COLO668 (cell line): ENCODE results near the gene LIPC.

Experiments used
- DNase-seq: peaks from one replicate; lab custom pipeline; 2025; ENCODE audit not compliant: unreplicated experiment; lab: John Stamatoyannopoulos, UW

LIPC gene

DNA sequence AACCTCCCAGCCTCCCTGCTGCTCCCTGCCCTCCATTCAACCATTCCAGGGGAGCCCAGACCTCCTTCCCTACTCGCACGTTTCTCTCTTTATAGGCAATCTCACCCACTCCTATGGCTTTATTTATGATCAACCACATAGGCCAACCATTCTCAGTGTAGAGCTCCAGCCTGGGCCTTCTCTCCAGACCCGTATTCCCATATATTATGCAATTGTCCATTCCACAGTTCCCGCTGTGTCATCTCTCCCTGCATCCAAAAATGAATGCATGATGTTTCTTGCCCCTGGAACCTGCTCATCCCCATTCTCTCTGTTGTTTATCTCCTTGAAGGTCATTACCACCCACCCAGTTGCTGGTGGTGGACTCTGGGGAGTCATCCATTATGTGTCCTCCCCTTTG lies 140.7 kb downstream of the LIPC start:
- no peak for DNase-seq

DNA sequence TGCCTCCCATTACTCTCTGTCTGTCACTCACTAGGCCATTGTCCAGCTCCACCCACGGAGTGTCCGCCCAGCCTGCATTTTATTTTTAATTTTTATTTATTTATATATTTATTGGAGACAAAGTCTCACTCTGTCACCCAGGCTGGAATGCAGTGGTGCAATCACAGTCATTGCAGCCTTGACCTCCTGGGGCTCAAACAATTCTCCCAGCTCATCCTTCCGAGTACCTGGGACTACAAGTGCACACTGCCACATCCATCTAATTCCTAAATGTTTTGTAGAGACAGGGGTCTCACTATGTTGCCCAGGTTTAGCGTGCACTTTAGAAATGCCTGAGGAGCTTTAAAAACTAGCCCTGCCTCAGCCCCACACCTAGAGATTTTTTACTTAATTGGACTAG lies 141.5 kb downstream of the LIPC start:
- no peak for DNase-seq

DNA sequence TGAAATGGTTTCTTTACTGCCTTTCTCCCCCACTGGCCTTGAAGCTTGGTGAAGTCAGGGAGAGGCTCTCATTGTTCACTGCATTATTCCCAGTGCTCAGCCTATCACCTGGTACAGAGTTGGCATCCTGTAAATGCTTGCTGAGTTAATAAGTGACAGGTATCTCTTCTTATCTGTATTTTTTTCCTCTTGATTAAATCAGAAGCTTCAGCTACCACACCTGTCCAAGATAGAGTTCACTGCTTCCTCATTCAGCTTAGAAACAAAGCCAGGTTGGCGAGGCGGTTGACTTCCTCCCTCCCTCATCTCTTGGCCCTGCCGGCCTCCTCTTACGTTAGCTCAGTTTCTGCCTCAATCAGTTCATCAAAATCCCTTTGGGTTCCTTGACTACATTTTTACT lies 142.8 kb downstream of the LIPC start:
- no peak for DNase-seq

DNA sequence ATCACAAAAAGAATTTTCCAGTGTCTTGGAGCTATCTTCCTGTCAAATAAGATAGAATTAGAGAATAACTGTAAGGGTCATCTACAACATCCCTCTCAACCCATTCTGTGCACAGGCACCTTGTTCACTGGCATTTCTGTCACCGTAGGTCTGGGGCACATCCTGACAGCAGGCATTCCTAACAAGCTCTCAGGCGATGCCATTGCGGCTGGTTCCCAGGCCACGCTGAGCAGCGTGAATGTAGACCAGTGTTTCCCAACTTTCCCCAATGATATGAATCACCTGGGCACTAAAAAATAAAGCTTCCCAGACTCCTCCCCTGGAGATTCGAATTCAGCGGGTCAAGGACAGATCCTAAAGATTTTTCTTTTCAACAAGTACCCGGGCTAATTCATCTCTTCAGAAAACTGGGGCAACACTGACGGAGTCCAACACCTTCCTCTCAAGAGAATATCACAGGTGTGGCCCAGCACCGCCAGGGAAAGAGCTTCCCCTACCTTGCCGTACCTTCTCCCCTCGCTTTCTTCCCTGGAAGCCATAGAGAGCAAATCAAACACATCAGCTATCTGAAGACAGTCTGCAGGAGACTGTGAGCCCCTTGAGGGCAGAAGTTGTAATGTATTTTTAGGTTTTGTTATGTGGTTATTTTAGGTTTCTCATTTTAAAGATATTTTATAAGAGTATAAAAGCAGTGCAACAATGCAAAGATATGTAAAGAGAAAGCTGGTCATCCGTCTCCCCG lies 143.4 kb downstream of the LIPC start:
- no peak for DNase-seq

DNA sequence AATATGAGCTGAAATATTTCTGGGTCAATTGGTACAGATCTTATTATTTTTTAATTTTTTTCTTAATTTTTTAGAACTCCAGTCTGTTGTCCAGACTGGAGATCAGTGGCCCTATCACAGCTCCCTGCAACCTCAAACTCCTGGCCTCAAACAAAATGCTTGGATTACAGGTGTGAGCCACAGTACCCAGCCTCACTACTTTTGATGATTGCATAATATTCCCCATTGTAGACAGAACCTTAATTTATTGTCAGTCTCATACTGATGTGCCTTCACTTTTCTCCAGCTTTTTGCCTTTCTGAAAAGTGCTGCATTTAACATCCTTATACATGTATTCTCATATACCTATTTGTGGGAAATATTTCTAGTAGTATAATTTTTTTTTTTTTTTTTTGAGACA lies 144.9 kb downstream of the LIPC start:
- no peak for DNase-seq

DNA sequence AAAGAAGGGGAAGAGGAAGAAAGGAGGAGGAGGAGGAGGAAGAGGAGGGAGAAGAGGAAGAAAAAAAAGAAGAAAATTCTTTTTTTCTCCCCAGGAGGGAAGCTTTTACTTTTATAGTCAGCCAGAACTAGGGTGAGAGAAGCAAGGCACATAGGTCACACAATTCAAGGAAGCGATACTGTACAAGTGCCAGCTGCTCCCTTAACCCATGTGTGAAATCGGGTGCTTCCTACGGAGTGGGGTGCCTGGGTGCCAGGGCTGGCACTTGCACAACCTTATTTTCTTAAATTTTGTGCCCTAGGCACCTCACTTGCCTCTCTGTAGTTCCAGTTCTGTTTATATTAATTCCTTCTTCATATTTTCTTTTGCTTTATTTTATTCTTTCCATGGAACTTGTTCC lies 150.4 kb downstream of the LIPC start:
- DNase-seq = no peak

DNA sequence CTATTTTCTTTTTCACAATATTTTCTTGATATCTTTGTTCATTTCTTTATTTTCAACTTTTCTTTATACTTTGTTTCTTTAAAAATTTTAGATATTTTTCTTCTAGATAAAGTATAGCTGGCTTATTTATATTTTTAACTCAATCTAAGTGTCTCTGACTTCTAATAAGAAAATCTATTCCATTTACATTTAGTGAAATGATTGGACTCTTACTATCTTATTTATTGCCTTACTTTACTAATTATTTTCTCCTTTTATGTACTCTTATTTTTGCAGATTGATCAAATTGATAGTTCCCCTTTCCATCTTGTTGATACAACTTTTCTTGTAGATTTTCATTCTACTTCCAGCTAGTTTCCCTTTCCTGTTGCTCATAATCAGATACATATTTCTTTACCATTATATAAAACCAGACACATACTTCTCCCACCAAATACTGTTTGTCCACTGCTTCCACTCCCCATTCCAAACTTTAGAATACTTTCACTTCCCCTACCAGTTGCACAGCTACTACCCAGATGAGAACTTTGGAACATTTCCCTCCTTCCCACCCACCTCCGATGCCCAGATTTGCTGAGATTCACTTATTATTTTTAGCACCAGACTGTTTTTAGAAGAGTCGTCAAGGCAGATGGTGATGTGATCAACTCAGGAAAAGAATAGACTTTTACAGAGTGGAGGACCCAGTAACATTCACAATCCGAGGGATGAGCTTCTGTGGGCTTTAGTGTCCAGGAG lies 151.5 kb downstream of the LIPC start:
- DNase-seq = no peak

DNA sequence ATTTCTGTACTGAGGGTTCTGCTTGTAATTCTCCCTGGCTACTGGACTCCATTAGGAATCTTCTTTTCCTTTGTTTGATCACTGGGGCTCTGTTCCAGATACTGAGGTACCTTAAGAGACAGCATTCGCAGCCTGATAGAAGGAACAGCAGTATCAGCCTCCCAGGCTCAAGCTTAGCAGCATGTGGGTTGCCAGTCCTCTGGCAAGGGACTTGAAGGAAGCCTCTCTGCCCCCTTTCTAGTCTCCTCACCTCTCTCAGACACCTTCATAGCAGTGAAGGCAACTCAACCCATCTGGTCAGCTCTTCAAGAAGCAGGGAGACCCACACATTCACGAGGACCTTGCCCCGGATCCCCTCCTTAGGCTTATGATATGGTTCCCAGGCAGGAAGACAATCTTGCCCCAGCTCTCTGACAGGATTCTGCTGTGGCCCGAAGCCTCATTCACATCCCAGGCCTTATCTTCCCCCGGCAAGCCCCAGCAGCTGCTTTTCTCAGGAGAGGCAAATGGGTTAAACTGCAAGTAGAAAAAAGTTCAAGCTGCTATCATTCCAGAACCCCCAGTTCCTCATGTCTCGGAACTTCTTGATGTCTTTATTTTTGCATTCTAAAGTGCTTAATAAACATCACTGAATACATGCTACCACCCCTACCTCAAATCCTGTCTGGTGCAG lies 153.1 kb downstream of the LIPC start:
- no peak for DNase-seq

DNA sequence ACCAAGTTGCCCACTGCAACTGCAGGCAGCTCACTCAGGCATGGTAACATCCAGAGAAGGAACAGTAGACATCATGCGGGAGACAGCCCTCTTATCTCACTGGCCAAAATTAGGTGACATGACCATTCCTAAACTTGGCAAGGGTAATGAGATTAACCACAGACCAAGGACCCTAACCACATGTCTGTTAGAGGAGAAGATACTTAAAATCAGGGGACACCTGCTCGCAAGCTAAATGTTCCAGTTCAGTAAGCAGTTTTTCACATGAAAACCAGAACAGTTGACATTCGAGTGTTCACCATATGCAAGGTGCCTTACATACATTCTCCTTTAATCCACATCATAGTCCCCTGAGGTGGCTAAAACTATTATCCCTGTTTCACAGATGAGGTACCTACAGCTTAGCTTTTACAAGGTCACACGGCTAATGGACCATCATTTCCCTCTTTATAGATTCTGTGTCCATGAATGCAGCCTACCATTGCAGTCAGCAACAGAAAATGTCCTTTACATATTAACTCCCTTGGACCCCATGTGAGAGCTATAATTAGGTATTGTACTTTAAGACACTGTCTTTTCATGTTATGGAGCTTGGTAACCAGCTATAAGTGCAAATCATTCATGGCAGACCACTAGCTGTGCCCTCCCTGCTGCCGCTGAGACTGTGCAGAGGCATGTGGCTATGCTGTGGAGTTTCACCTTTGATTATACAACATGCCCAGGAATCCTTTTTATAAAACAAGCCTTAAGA lies 154.1 kb downstream of the LIPC start:
- DNase-seq = no peak

DNA sequence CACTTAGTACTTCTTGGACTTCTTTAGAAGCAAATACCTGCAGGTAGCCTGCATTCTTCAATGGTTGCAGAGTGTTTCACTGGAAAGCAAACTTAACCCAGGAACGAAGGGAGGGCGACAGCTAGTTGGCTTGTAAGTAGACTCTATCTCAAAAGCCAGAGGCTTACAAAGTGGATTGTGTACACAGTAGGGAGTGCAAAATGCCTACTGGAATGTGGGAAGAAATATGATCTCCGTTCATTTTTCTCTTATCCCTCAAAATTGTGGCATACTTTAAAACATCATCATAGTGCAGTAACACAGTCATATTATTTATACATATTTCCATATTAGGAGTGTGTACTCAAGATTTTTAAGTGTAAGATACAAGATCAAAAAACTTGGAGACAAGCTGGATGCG lies 155.7 kb downstream of the LIPC start:
- no peak for DNase-seq

DNA sequence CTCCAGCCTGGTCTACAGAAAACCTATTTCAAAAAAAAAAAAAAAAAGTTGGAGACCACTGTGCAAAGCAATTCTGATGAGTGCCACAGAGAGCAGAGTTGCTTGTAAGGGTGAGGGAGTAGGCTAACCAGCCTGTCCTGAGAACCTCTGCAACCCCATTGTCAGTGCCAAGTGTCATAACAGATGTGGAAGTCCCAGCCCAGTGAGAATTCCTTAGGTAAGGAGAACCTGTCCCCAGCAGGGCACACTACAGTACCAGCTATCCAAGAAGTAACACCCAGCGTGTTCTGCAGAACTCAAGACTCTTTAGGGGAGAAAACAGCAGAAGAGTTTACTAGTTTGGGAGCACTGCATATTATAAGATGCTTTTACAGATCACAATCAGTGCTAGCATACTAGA lies 156.3 kb downstream of the LIPC start:
- DNase-seq = no peak

DNA sequence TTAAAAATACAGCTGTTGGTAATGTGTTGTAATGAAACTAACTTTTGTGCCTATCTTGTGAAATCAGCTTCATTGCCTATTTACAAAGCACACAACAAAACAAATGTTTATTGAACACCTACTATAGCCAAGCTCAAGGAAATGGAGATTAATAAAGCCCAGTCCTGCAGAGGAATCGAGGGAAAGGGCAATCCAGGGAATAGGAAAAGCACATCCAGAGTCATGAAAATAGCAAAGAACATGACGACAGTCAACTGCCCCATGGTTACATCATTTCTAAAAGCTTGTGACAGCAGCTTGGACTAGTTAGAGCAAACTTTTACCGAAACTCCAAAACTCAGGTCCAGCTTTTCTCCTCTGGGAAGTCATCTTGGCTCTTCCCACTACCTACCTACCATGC lies 157.3 kb downstream of the LIPC start:
- DNase-seq = no peak

DNA sequence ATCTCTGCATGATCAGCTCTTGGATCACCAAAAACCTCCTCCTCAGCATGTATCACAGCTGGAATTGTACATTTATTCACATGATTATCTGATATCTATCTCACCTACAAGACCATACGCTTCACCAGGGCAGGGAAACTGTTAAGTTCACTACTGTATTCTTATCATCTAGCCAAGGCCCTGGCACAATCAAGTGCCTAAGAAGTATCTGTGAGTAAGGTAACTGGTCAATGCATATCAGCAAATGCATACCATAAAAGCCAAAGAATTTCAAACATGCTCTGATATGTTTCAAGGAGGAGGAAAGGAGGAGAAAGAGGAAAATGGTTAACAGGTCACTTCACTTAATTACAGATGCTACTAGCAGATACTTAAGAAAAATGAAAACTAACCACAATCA lies 158.4 kb downstream of the LIPC start:
- no peak for DNase-seq

DNA sequence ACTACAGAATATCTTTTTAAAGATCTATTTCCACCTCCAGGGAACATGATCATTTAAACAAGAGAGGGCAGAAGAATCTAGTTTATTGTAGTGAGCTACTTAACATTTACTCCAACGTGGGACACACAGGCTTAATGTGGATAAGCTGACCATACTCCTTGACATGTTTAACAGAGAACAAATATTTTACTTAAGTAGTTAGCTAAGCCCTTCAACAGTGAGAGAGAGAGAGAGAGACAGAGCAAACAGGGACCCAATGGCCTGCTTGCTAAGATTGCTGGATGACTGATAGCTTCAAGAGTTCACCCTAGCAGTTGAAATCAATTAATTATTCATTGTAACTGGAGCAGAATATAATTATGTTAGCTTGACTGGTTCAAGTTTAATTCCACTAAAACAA lies 159.1 kb downstream of the LIPC start:
- no peak for DNase-seq

DNA sequence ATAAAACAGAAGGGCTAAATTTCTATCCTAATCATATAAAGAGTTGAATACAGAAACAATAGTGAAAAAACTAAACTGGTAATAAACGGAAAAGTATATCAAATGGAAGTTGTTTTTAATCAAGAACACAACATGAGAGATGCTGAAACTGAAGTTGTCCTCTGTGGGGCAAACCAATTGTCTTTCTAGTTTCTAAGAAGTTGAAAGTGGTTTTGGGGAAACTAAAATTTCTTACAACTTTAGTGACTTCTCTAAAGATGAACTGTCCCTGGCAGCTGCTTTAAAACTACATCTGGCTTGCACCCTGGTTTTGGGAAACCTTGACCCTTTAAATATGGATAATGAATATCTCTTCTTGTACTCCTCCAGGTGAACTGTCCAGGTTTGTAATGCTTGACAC lies 162.1 kb downstream of the LIPC start:
- no peak for DNase-seq

DNA sequence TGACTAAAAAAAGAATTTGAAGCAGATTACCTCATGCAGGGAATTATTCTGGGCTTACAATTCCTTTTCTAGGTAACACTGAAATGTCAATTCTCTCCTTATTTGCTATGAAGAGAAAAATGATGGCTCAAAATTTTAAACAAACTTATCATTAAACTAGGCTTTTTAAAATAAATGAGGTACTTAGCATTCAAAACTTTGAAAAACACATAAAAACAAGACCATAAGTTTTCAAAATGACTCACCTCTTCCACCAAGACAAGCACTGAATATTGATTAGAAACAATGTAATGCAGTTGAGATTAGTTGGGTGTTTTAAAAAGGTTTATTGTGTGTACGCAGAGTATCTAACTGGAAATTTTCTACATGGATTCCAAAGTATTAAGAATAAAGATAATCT lies 163.1 kb downstream of the LIPC start:
- no peak for DNase-seq

DNA sequence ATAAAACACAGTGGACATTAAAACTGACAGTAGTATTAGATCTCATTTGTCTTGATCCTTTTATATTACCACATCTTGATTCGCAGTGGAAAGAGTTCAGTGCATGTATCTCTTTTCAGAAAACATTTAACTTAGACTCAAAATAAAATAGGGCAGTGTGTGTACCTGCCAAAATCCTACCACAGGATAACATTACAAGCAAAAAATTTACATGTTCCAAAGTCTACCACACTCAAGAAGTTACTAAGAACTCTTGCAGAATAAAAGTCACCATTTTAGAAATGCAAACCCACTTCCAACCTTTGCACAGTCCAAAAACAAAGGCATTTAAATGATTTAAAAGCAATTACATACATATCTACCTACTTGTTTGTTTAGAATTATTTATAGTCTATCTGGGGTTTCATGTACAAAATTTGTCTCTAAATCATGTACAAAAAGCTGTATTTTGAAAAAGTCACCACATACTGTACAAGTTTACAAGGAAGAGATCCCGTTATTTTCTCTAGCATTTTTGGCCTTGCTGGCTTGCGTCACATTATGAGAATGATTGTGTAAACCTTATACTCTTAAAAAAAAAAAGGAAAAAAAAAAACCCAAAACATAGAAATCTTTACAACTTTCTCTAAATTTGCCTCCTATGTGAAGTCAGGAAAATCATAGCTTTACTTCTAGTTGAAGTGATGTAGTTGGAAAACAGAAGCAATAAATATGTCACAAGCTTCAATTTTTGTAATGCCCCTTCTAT lies 163.9 kb downstream of the LIPC start:
- no peak for DNase-seq

DNA sequence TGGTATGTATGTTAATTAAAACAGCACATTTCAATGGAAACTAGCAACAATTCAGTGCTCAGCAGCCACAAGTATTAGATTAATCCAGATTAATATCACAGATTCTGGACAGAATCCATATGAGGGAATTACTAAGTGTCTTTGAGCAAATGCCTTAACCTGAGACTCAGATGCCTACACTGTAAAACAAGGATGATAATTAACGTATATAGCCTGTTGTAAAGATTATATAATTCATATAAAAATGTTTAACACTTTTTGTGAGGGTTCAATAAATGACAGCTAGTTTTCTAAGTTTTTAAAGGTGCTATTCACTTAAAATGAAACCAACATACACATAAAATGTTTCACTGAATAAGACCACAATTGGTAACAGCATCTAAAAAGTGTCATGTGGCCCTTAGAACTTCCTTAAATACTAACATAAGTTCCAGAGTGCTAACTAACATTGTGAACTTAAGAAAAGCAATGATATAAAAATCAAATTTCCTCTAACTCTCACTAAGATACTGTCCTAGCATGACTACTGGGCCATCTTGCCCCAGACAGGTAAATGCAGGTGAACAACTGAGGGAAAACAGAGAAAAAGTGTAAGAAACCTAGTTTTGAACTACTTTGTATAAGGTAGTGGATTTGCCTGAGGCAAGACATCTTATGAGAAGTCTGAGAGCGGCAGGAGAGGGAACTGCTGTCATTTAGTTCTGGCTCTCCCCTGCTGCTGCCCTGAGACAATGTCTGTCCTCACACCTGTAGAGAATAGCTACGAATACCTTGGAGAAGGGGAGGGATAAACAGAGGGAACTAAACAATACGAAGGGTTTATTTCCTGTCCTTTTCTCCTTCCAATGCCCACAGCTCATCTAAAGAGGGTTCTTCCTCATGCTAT lies 166.4 kb downstream of the LIPC start:
- DNase-seq = no peak

DNA sequence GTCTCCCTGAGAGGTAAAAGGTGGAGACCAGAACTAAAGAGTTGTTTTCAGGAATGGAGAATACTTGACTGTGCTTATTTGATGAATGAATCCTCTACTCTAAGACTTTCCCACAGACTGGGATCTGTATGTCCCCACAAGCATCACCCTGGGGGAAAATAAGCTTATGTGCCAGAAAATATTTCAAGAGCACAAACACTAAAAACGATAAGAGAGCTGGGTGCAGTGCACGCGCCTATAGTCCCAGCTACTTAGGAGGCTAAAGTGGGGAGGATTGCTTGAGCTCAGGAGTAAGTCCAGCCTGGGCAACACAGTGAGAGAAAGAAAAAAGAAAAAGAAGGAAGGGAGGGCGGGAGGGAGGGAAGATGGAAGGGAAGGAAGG lies 167.0 kb downstream of the LIPC start:
- no peak for DNase-seq

DNA sequence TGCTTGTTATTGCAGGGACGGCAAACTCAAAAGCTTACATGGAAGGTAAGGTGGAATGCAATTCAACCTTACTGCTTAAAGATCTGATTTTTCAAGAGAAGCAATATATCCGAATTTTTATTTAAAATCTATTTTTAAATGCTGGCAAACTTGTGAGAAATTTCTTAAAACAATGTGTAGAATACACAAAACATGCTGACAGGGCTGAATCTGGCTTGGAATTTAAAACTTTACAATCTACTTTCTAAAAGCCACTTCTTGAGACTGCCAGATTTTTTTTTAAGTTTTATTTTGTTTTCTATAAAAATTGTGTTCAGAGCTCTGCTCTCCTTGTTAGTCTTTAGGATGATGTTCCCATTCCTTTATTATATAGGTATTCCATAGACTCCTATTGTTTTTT lies 171.0 kb downstream of the LIPC start:
- no peak for DNase-seq
